Spleen (tissue), 11 donors: ENCODE measurements around the gene ZNF222. TPM values are rescaled to one million over a fixed set of nuclear protein-coding genes. Genes with fewer than 3 reads are reported as not detected.

Experiments
- DNase-seq: peaks from one replicate; pipeline ENCODE4 v3.0.0-alpha.2; 2020
- H3K27ac ChIP-seq, 8 donors: fragments of 200-600 bp; sonication (generic) in 7 of 8; 1 replicate in 4 of 8; 2 replicates in 4 of 8; pipeline versions ENCODE4 v1.5.0 to v1.8.0; 2016 to 2021; ENCODE audit warnings: inconsistent platforms in 4 of 8, mild to moderate bottlenecking in 4 of 8, moderate library complexity in 1 of 8
- H3K27me3 ChIP-seq, 7 donors: fragments of 200-600 bp; sonication (generic) in 6 of 7; replicated peaks in 1 of 7; 1 replicate in 4 of 7; 2 replicates in 3 of 7; pipeline versions ENCODE4 v1.5.0 to v1.8.0; 2016 to 2021; ENCODE audit warnings: inconsistent platforms in 3 of 7, mild to moderate bottlenecking in 1 of 7
- H3K36me3 ChIP-seq, 6 donors: fragments of 200-600 bp; sonication (generic) in 5 of 6; 1 replicate in 4 of 6; 2 replicates in 2 of 6; pipeline versions ENCODE4 v1.5.0 to v1.8.0; 2016 to 2021; ENCODE audit warnings: inconsistent platforms in 2 of 6
- H3K4me1 ChIP-seq, 6 donors: fragments of 200-600 bp; sonication (generic) in 5 of 6; 1 replicate in 3 of 6; 2 replicates in 3 of 6; pipeline versions ENCODE4 v1.5.0 to v1.8.0; 2016 to 2021; ENCODE audit warnings: inconsistent platforms in 3 of 6
- H3K4me3 ChIP-seq, 8 donors: fragments of 200-600 bp; sonication (generic) in 7 of 8; 1 replicate in 4 of 8; 2 replicates in 4 of 8; pipeline versions ENCODE4 v1.5.0 to v1.8.0; 2016 to 2021; ENCODE audit warnings: inconsistent platforms in 4 of 8, mild to moderate bottlenecking in 4 of 8, moderate library complexity in 2 of 8
- H3K9me3 ChIP-seq, 8 donors: fragments of 200-600 bp; sonication (generic) in 7 of 8; 1 replicate in 4 of 8; 2 replicates in 4 of 8; pipeline versions ENCODE4 v1.5.0 to v1.8.0; 2016 to 2021; ENCODE audit warnings: inconsistent platforms in 4 of 8
- CTCF ChIP-seq, 11 experiments: fragments of 200-600 bp in 7 of 11; fragments of 450-650 bp in 4 of 11; sonication (generic) in 4 of 11; IDR thresholded peaks in 8 of 11; conservative IDR thresholded peaks in 3 of 11; 1 replicate in 7 of 11; 2 replicates in 4 of 11; pipeline versions ENCODE4 v1.4.0 to v1.8.0; 2016 to 2021; ENCODE audit warnings: antibody characterized with exemption in 11 of 11, inconsistent platforms in 4 of 11, mild to moderate bottlenecking in 1 of 11
- POLR2A ChIP-seq, 3 donors: fragments of 450-650 bp; IDR thresholded peaks; one replicate each; pipeline ENCODE4 v1.5.1; 2017; ENCODE audit warnings: antibody characterized with exemption in 3 of 3, mild to moderate bottlenecking in 1 of 3
- POLR2AphosphoS5 ChIP-seq, 3 donors: sonication (generic); formaldehyde crosslinking; IDR thresholded peaks; one replicate each; pipeline ENCODE4 v1.5.1; 2017; ENCODE audit warnings: antibody characterized with exemption in 3 of 3
- WGBS, 5 donors: extraction: QIAGEN DNeasy Blood & Tissue Kit in 3 of 5; methylation state at CpG; one replicate each; pipeline versions ENCODE4 v1.1.5 to v1.1.7; 2013 to 2018; 5-methylcytosine and 5-hydroxymethylcytosine counted together
- intact Hi-C: fragments of 100-400 bp; cut with DNase I; formaldehyde crosslinking; loops from one replicate; pipeline ENCODE4 v1.15.0; 2023; ENCODE audit warnings: low total_unique reads
- polyA plus RNA-seq, 3 donors: library from polyadenylated mRNA; stranded (reverse); fragments of 200-250 nt; gene quantifications; one replicate each; pipeline ENCODE4 v1.2.1, GENCODE V29; 2013
- small RNA-seq, 4 donors: library from RNA; depleted of rRNA; stranded (forward); fragments of <200 nt; gene quantifications; one replicate each; pipeline ENCODE3, GENCODE V24; 2016
- total RNA-seq, 7 donors: library from RNA; depleted of rRNA in 3 of 7; stranded (reverse); fragments of >200 nt in 3 of 7; fragmentation: NEBNext Ultra II Directional in 4 of 7; extraction: Animal tissue kit (Norgen Biotek cat#: 25700) in 4 of 7; gene quantifications; one replicate each; pipeline versions ENCODE4 v1.1.0 to v1.2.1, GENCODE V29; 2016 to 2021
- donor health status: healthy with polysubstance abuse.
- donor health status: DM: no; HTN: no; CAD: no; lungs with moderate emphysema.
- donor health status: DM: no; HTN: no; CAD: no.
- donor health status: Bipolar disorder and iron deficiency.
- donor health status: healthy.
- donor health status: DM: no; HTN: no; CAD: no.
- donor health status: DM: yes; HTN: yes; CAD: no.

Gene ZNF222
- total and polyA plus RNA-seq, 10 donors: 3.4 to 12.5 (median 5.3) TPM

GRCh38 chr19:44076325-44076724, 51.1 kb downstream of the ZNF222 start:
- DNase-seq: no peak
- TF ChIP-seq POLR2AphosphoS5 (IDR thresholded peaks at IDR 0.05): no peak
- no peak for TF ChIP-seq POLR2A (IDR thresholded peaks at IDR 0.05)
- TF ChIP-seq CTCF (IDR thresholded peaks at IDR 0.05 in 8 of 11, conservative IDR thresholded peaks at IDR 0.05 in 3 of 11): no peak
- no peak overlapping the region for H3K27ac ChIP-seq
- 84 to 97% (median 89%) methylated on average over 2 of the region's 2 CpGs for WGBS, 5 donors
- H3K36me3 ChIP-seq: peaks cover 0 to 52% (median 13%) of the 10 kb centered on the region in 6 donors
- intact Hi-C loops: no loop called here
- no peak overlapping the region for H3K4me3 ChIP-seq
- peaks cover 8 to 19% (median 16%) of the 10 kb centered on the region in 6 donors for H3K4me1 ChIP-seq
- peaks cover 0 to 1% (median 0%) of the 10 kb centered on the region in 8 donors for H3K9me3 ChIP-seq
- no peaks in the 10 kb centered on the region for H3K27me3 ChIP-seq

Small RNAs within 50 kb of the gene (small RNA-seq; reads per million reads assigned to genes)
- gene AC006213.5: 0 reads per million in 4 donors

Other genes starting within 250 kb of the ZNF222 start
- 10 to 100 TPM; 14.3 to 24.2 (median 21.3) TPM for gene KCNN4, start 244.4 kb upstream of the ZNF222 start, total RNA-seq
- 10 to 100 TPM; 25.3 to 77.6 (median 56.1) TPM for gene KCNN4, start 244.4 kb upstream of the ZNF222 start, polyA plus RNA-seq
- 10 to 100 TPM in 2 of 7 donors, 1 to 10 TPM in 5; 4.2 to 48.1 (median 7.4) TPM for gene LYPD5, start 222.9 kb upstream of the ZNF222 start, total RNA-seq
- gene LYPD5, start 222.9 kb upstream of the ZNF222 start, polyA plus RNA-seq: 1 to 10 TPM; 2.1 to 6.6 (median 2.2) TPM
- gene ZNF283, start 198.1 kb upstream of the ZNF222 start, total RNA-seq: 10 to 100 TPM in 6 of 7 donors, 1 to 10 TPM in 1; 6.0 to 15.6 (median 11.9) TPM
- 1 to 10 TPM; 1.1 to 3.0 (median 1.1) TPM for gene ZNF283, start 198.1 kb upstream of the ZNF222 start, polyA plus RNA-seq
- 1 to 10 TPM; 2.5 to 6.0 (median 3.8) TPM for gene ZNF404, start 141.4 kb upstream of the ZNF222 start, total RNA-seq
- 10 to 100 TPM in 1 of 3 donors, 1 to 10 TPM in 2; 8.2 to 10.3 (median 9.1) TPM for gene ZNF404, start 141.4 kb upstream of the ZNF222 start, polyA plus RNA-seq
- 10 to 100 TPM; 12.9 to 24.5 (median 16.2) TPM for gene ZNF45, start 90.1 kb upstream of the ZNF222 start, total RNA-seq
- 1 to 10 TPM; 3.9 to 6.1 (median 5.4) TPM for gene ZNF45, start 90.1 kb upstream of the ZNF222 start, polyA plus RNA-seq
- 1 to 10 TPM; 3.4 to 8.7 (median 6.3) TPM for gene ZNF221, start 74.2 kb upstream of the ZNF222 start, total RNA-seq
- under 1 TPM; 0.09 to 0.58 (median 0.29) TPM for gene ZNF221, start 74.2 kb upstream of the ZNF222 start, polyA plus RNA-seq
- 10 to 100 TPM in 5 of 7 donors, 1 to 10 TPM in 2; 9.7 to 18.2 (median 11.8) TPM for gene ZNF155, start 41.2 kb upstream of the ZNF222 start, total RNA-seq
- 1 to 10 TPM; 5.1 to 6.1 (median 5.3) TPM for gene ZNF155, start 41.2 kb upstream of the ZNF222 start, polyA plus RNA-seq
- 10 to 100 TPM in 2 of 7 donors, 1 to 10 TPM in 5; 7.9 to 15.2 (median 8.9) TPM for gene ZNF230, start 22.4 kb upstream of the ZNF222 start, total RNA-seq
- gene ZNF230, start 22.4 kb upstream of the ZNF222 start, polyA plus RNA-seq: 1 to 10 TPM; 2.4 to 3.0 (median 2.7) TPM
- 1 to 10 TPM; 3.7 to 9.9 (median 6.3) TPM for gene ZNF223, start 26.7 kb downstream of the ZNF222 start, total RNA-seq
- 1 to 10 TPM; 2.7 to 2.9 (median 2.9) TPM for gene ZNF223, start 26.7 kb downstream of the ZNF222 start, polyA plus RNA-seq
- 1 to 10 TPM; 1.8 to 3.8 (median 3.0) TPM for gene ZNF284, start 46.8 kb downstream of the ZNF222 start, total RNA-seq
- gene ZNF284, start 46.8 kb downstream of the ZNF222 start, polyA plus RNA-seq: 1 to 10 TPM in 1 of 3 donors, under 1 TPM in 2; 0.59 to 1.3 (median 0.82) TPM
- gene ZNF224, start 69.0 kb downstream of the ZNF222 start, total RNA-seq: 10 to 100 TPM; 39.4 to 61.8 (median 49.8) TPM
- gene ZNF224, start 69.0 kb downstream of the ZNF222 start, polyA plus RNA-seq: 10 to 100 TPM; 15.9 to 26.6 (median 22.6) TPM
- 1 to 10 TPM; 5.0 to 9.4 (median 6.6) TPM for gene ZNF225, start 88.0 kb downstream of the ZNF222 start, total RNA-seq
- gene ZNF225, start 88.0 kb downstream of the ZNF222 start, polyA plus RNA-seq: 1 to 10 TPM; 1.4 to 2.0 (median 1.7) TPM
- gene ZNF234, start 116.2 kb downstream of the ZNF222 start, total RNA-seq: 10 to 100 TPM; 12.2 to 17.6 (median 13.8) TPM
- gene ZNF234, start 116.2 kb downstream of the ZNF222 start, polyA plus RNA-seq: 1 to 10 TPM; 2.2 to 3.9 (median 2.6) TPM
- gene ZNF226, start 139.7 kb downstream of the ZNF222 start, total RNA-seq: 10 to 100 TPM; 21.5 to 40.0 (median 29.3) TPM
- 10 to 100 TPM; 14.4 to 20.9 (median 15.8) TPM for gene ZNF226, start 139.7 kb downstream of the ZNF222 start, polyA plus RNA-seq
- 10 to 100 TPM; 23.0 to 32.6 (median 30.2) TPM for gene ZNF227, start 187.2 kb downstream of the ZNF222 start, total RNA-seq
- 1 to 10 TPM; 4.7 to 8.1 (median 5.5) TPM for gene ZNF227, start 187.2 kb downstream of the ZNF222 start, polyA plus RNA-seq
- 1 to 10 TPM in 6 of 7 donors, under 1 TPM in 1; 0.75 to 2.3 (median 1.4) TPM for gene ZNF233, start 234.5 kb downstream of the ZNF222 start, total RNA-seq
- under 1 TPM; 0.15 to 0.49 (median 0.42) TPM for gene ZNF233, start 234.5 kb downstream of the ZNF222 start, polyA plus RNA-seq